ENCODE results near the gene RALGPS1.

DNA sequence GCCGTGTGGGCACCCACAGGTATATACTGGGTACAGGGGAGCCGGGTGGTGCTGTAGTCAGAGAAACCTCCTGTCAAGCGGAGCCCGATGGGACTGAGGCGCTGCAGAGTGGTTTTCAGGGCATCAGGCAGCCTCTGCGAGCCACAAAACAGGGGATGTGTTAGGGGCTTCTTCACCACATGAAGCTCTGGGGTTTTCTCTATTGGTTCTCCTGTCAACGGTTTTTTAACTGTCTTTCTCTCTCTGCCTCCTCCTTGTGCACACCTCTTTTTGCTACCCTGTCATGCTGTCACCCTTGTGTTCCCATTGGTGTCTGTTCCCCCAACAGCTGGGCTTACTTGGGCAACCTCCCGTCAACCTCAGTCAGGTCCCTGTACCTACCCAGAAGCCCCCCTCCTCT is 19.9 kb downstream of the RALGPS1 start:
- TF ChIP-seq, protein P1, sequence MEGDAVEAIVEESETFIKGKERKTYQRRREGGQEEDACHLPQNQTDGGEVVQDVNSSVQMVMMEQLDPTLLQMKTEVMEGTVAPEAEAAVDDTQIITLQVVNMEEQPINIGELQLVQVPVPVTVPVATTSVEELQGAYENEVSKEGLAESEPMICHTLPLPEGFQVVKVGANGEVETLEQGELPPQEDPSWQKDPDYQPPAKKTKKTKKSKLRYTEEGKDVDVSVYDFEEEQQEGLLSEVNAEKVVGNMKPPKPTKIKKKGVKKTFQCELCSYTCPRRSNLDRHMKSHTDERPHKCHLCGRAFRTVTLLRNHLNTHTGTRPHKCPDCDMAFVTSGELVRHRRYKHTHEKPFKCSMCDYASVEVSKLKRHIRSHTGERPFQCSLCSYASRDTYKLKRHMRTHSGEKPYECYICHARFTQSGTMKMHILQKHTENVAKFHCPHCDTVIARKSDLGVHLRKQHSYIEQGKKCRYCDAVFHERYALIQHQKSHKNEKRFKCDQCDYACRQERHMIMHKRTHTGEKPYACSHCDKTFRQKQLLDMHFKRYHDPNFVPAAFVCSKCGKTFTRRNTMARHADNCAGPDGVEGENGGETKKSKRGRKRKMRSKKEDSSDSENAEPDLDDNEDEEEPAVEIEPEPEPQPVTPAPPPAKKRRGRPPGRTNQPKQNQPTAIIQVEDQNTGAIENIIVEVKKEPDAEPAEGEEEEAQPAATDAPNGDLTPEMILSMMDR (IDR thresholded peaks at IDR 0.05; ENCODE audit: poor library complexity), result no peak
- TF ChIP-seq EZH2phosphoT487 (IDR thresholded peaks at IDR 0.05; ENCODE audit: low read depth, severe bottlenecking, unreplicated experiment) (no peak), EZH2 (IDR thresholded peaks at IDR 0.05; ENCODE audit: borderline replicate concordance) (no peak)
